Sigmoid colon (tissue), 7 donors: ENCODE data around the gene ACAT1. TPM values are rescaled to one million over a fixed set of nuclear protein-coding genes. Genes with fewer than 3 reads are reported as not detected.
"Not testable (repeated sequence)": the region's sequence is repeated elsewhere in the genome, so short reads cannot be mapped to it uniquely, and the experiment has no call there.

Experiments used
- DNase-seq: peaks from one replicate; pipeline ENCODE4 v3.0.0-alpha.2; 2019
- H3K27ac ChIP-seq, 4 donors: fragments of 200-600 bp; sonication (generic); one replicate each; pipeline ENCODE4 v1.5.1; 2016 to 2019; ENCODE audit warnings: mild to moderate bottlenecking in 1 of 4
- H3K27me3 ChIP-seq, 3 donors: fragments of 200-600 bp; sonication (generic); one replicate each; pipeline ENCODE4 v1.5.1; 2019; ENCODE audit warnings: mild to moderate bottlenecking in 1 of 3
- H3K36me3 ChIP-seq, 4 donors: fragments of 200-600 bp; sonication (generic); one replicate each; pipeline ENCODE4 v1.5.1; 2016 to 2019
- H3K4me1 ChIP-seq, 4 donors: fragments of 200-600 bp; sonication (generic); one replicate each; pipeline ENCODE4 v1.5.1; 2017 to 2019
- H3K4me3 ChIP-seq, 4 donors: fragments of 200-600 bp; sonication (generic); one replicate each; pipeline ENCODE4 v1.5.1; 2017 to 2019; ENCODE audit warnings: mild to moderate bottlenecking in 2 of 4, moderate library complexity in 1 of 4
- H3K9me3 ChIP-seq, 4 donors: fragments of 200-600 bp in 3 of 4; sonication (generic) in 3 of 4; one replicate each; pipeline versions ENCODE4 v1.5.1 to v1.6.1; 2013 to 2019
- CTCF ChIP-seq, 4 experiments: fragments of 450-650 bp in 3 of 4; fragments of 200-600 bp in 1 of 4; IDR thresholded peaks; one replicate each; pipeline ENCODE4 v1.5.1; 2016 to 2019; ENCODE audit warnings: antibody characterized with exemption in 4 of 4, mild to moderate bottlenecking in 3 of 4, moderate library complexity in 2 of 4
- EP300 ChIP-seq, 4 donors: sonication (generic); formaldehyde crosslinking; IDR thresholded peaks; one replicate each; pipeline ENCODE4 v1.6.1; 2017; ENCODE audit warnings: antibody characterized with exemption in 4 of 4
- POLR2A ChIP-seq, 2 donors: fragments of 450-650 bp; IDR thresholded peaks; one replicate each; pipeline ENCODE4 v1.6.1; 2016; ENCODE audit warnings: antibody characterized with exemption in 2 of 2, mild to moderate bottlenecking in 2 of 2, moderate library complexity in 2 of 2
- POLR2AphosphoS5 ChIP-seq, 4 donors: sonication (generic); formaldehyde crosslinking; IDR thresholded peaks; one replicate each; pipeline ENCODE4 v1.6.1; 2017; ENCODE audit warnings: antibody characterized with exemption in 4 of 4
- WGBS, 2 donors: extraction: QIAGEN DNeasy Blood & Tissue Kit; methylation state at CpG; one replicate each; pipeline ENCODE4 v1.1.7; 2013; 5-methylcytosine and 5-hydroxymethylcytosine counted together
- intact Hi-C: fragments of 100-400 bp; cut with DNase I; formaldehyde crosslinking; loops from one replicate; pipeline ENCODE4 v1.15.1; 2023
- polyA plus RNA-seq, 3 donors: library from polyadenylated mRNA; stranded (reverse); fragments of 200-250 nt; gene quantifications; one replicate each; pipeline ENCODE4 v1.2.3, GENCODE V29; 2013
- total RNA-seq, 4 donors: library from RNA; depleted of rRNA; stranded (reverse); fragments of >200 nt; gene quantifications; one replicate each; pipeline ENCODE4 v1.1.0, GENCODE V29; 2016
- donor health status: healthy with polysubstance abuse.
- donor health status: Bipolar disorder and iron deficiency.
- donor health status: healthy.

ACAT1 gene
- total and polyA plus RNA-seq, 7 donors, result 61.1 to 225 (median 143) TPM

- Histone ChIP-seq H3K4me3 (no peak overlapping the region), H3K27ac (no peak overlapping the region)
These were observed 3.7 kb downstream of the ACAT1 start for GRCh38 chr11:108125096-108125495.

DNA sequence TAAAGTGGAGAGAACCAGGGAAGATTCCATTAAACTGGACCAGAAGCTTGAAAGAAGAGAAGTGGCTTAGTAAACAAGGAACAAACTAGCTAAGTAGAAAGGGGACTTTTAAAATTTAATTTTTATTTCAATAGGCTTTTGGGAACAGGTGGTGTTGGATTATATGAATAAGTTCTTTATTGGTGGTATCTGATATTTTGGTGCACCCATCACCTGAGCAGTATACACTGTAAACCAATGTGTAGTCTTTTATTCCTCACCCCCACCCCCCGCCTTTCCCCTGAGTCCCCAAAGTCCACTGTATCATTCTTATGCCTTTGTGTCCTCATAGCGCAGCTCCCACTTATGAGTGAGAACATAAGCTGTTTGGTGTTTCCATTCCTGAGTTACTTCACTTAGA lies 7.4 kb downstream of the ACAT1 start:
- H3K27ac ChIP-seq, result no peak overlapping the region
- no peaks in the 10 kb centered on the region for H3K27me3 ChIP-seq
- 95 to 100% methylated on average over 2 of the region's 2 CpGs for WGBS, 2 donors
- peaks cover 0 to 15% (median 11%) of the 10 kb centered on the region in 4 donors for H3K4me1 ChIP-seq
- no peaks in the 10 kb centered on the region for H3K9me3 ChIP-seq
- intact Hi-C loops, result loop anchor here (10.0 kb wide), 1 partner anchor 536 kb away; the partner anchor contains the start of gene DDX10
- DNase-seq, result no peak
- no peak overlapping the region for H3K4me3 ChIP-seq
- no peak for TF ChIP-seq POLR2AphosphoS5 (IDR thresholded peaks at IDR 0.05)
- H3K36me3 ChIP-seq, result peaks cover 0 to 25% (median 0%) of the 10 kb centered on the region in 4 donors

More at GRCh38 chr11:108125096-108125495, 3.7 kb downstream of the ACAT1 start:
- DNase-seq, result no peak
- intact Hi-C loops, result loop anchor here (10.0 kb wide), 1 partner anchor 540 kb away; the partner anchor contains the start of gene DDX10
- no peak for TF ChIP-seq POLR2AphosphoS5 (IDR thresholded peaks at IDR 0.05)
- no peak for TF ChIP-seq EP300 (IDR thresholded peaks at IDR 0.05)
- Histone ChIP-seq H3K9me3 (no peaks in the 10 kb centered on the region), H3K4me1 (peaks cover 0 to 39% (median 34%) of the 10 kb centered on the region in 4 donors), H3K27me3 (no peaks in the 10 kb centered on the region), H3K36me3 (peaks cover 0 to 8% (median 0%) of the 10 kb centered on the region in 4 donors)
- WGBS, 2 donors, result 81 to 94% methylated on average over 5 of the region's 5 CpGs

DNA sequence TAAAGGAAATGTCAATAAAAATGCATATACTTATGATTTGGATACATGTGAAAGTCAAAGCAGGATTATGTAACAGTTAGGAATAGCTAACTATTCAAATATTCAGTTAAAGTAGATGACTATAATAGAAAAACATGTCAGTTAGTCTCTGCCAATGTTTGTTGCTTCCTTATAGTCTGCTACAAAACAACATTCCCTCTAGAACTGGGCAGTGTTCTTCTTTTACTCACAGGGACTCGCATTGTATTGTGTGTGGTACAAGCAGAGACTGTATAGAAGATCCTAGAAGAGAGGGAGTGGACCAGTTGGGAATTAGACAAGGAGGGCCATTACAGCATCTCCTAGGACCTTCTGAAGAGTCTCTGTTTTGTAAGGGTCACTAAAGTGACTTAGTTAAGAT lies 10.6 kb downstream of the ACAT1 start:
- WGBS, 2 donors, result 93 to 94% methylated on average over 1 of the region's 1 CpG
- TF ChIP-seq POLR2A (IDR thresholded peaks at IDR 0.05) (no peak), CTCF (IDR thresholded peaks at IDR 0.05) (no peak), POLR2AphosphoS5 (IDR thresholded peaks at IDR 0.05) (no peak), EP300 (IDR thresholded peaks at IDR 0.05) (no peak)
- H3K36me3 ChIP-seq, result peaks cover 0 to 48% (median 4%) of the 10 kb centered on the region in 4 donors
- DNase-seq, result no peak
- no peaks in the 10 kb centered on the region for H3K27me3 ChIP-seq
- no peak overlapping the region for H3K27ac ChIP-seq
- H3K9me3 ChIP-seq, result no peaks in the 10 kb centered on the region
- H3K4me3 ChIP-seq, result no peak overlapping the region
- intact Hi-C loops, result no loop called here
- H3K4me1 ChIP-seq, result peaks cover 0 to 7% (median 0%) of the 10 kb centered on the region in 4 donors

- H3K27ac ChIP-seq, H3K4me1 ChIP-seq, H3K9me3 ChIP-seq, H3K27me3 ChIP-seq, intact Hi-C loops, DNase-seq, H3K4me3 ChIP-seq: not testable (repeated sequence)
- 97% methylated on average over 2 of the region's 2 CpGs for WGBS, 2 donors
- H3K36me3 ChIP-seq, result peaks cover 0 to 52% (median 4%) of the 10 kb centered on the region in 4 donors
These were observed 11.7 kb downstream of the ACAT1 start for GRCh38 chr11:108132993-108133538.

DNA sequence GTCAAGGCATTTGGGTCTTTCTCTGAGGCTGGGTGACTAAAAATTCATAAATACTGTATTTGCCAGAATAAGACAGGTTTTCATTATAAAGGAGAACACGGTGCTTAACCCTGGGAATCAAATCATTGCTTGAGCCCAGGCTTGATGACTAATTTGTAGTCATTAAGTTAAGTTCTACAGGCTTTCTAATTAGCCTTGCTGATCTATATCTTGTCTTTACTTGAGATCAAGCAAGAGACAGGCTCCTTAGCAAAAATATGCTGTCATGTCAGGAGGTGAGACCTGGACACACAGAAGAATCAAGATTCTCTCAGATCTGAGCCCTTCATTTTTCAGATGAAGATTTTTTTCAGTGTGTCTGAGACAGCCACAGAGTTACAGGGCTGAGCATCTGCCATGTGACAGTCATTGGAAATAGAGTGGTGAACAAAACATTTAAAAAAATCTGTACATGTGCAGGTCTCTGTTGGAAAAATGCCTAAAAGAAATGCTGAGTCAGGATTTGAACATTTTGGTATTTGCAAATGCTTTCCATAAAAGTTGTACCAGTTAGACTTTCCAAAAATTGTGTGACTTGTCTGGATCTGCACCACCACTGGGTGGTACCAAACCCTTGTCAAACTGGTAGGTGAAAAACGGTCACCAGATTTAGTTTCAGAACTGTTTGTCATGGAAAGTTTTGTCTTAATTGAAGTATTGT lies 14.6 kb downstream of the ACAT1 start:
- H3K27ac ChIP-seq, result no peak overlapping the region
- no peaks in the 10 kb centered on the region for H3K27me3 ChIP-seq
- DNase-seq, result no peak
- WGBS, 2 donors, result 75 to 77% methylated on average over 2 of the region's 2 CpGs
- intact Hi-C loops, result no loop called here
- H3K4me1 ChIP-seq, result peaks cover 0 to 7% (median 0%) of the 10 kb centered on the region in 4 donors
- H3K9me3 ChIP-seq, result no peaks in the 10 kb centered on the region
- no peak overlapping the region for H3K4me3 ChIP-seq
- TF ChIP-seq POLR2AphosphoS5 (IDR thresholded peaks at IDR 0.05), result no peak
- no peak for TF ChIP-seq CTCF (IDR thresholded peaks at IDR 0.05)
- TF ChIP-seq POLR2A (IDR thresholded peaks at IDR 0.05), result no peak
- TF ChIP-seq EP300 (IDR thresholded peaks at IDR 0.05), result no peak
- peaks cover 7 to 78% (median 27%) of the 10 kb centered on the region in 4 donors for H3K36me3 ChIP-seq

DNA sequence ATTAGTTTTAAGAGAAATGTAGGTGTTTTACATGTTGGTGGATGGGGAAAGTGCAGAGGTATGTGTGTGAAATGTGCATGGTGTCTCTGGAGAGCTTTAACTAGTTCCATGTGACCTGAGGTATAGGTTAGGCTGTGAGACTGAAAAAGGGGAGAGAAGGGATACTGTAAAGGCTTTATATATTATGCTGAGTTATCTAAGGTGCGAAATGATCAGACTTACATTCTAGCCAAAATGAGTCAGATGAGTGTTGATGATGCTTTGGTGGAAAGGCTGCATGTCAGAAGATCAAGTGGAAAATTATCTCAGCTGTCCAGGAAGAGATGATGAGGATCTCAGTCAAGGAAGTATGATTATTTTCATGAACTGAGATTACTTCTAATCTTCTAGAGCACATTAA lies 15.8 kb downstream of the ACAT1 start:
- 95 to 96% methylated on average over 1 of the region's 1 CpG for WGBS, 2 donors
- H3K27ac ChIP-seq, result no peak overlapping the region
- no peak overlapping the region for H3K4me3 ChIP-seq
- intact Hi-C loops, result no loop called here
- no peak for DNase-seq
- no peaks in the 10 kb centered on the region for H3K27me3 ChIP-seq
- no peaks in the 10 kb centered on the region for H3K9me3 ChIP-seq
- TF ChIP-seq POLR2A (IDR thresholded peaks at IDR 0.05) (no peak), POLR2AphosphoS5 (IDR thresholded peaks at IDR 0.05) (no peak), CTCF (IDR thresholded peaks at IDR 0.05) (no peak), EP300 (IDR thresholded peaks at IDR 0.05) (no peak)
- peaks cover 8 to 88% (median 29%) of the 10 kb centered on the region in 4 donors for H3K36me3 ChIP-seq
- peaks cover 0 to 7% (median 0%) of the 10 kb centered on the region in 4 donors for H3K4me1 ChIP-seq
